Skeletal muscle tissue (tissue), 4 donors: Measurements from ENCODE around the gene SURF1. TPM values are rescaled to one million over a fixed set of nuclear protein-coding genes. Genes with fewer than 3 reads are reported as not detected.
"Not testable (repeated sequence)": the region's sequence is repeated elsewhere in the genome, so short reads cannot be mapped to it uniquely, and the experiment has no call there.

Experiments used
- H3K27ac ChIP-seq: one replicate; pipeline ENCODE4 v1.7.0; 2013; ENCODE audit warnings: mild to moderate bottlenecking, low read depth, low read length, inconsistent platforms
- H3K27me3 ChIP-seq, 3 donors: one replicate each; pipeline ENCODE4 v1.7.0; 2013; ENCODE audit warnings: low read length in 3 of 3; ENCODE audit not compliant: control insufficient read depth in 3 of 3, insufficient read depth in 3 of 3
- H3K36me3 ChIP-seq, 3 donors: one replicate each; pipeline ENCODE4 v1.7.0; 2013; ENCODE audit warnings: low read length in 3 of 3; ENCODE audit not compliant: control insufficient read depth in 3 of 3, insufficient read depth in 3 of 3
- H3K4me1 ChIP-seq, 3 donors: one replicate each; pipeline ENCODE4 v1.7.0; 2013; ENCODE audit warnings: low read length in 3 of 3, mild to moderate bottlenecking in 3 of 3; ENCODE audit not compliant: control insufficient read depth in 3 of 3, insufficient read depth in 3 of 3
- H3K4me3 ChIP-seq, 3 donors: one replicate each; pipeline ENCODE4 v1.7.0; 2013; ENCODE audit warnings: low read length in 3 of 3
- H3K9ac ChIP-seq, 3 donors: one replicate each; pipeline ENCODE4 v1.7.0; 2013; ENCODE audit warnings: low read length in 3 of 3, mild to moderate bottlenecking in 3 of 3, moderate library complexity in 2 of 3, low read depth in 1 of 3
- H3K9me3 ChIP-seq, 3 donors: one replicate each; pipeline ENCODE4 v1.7.0; 2013; ENCODE audit warnings: low read length in 3 of 3; ENCODE audit not compliant: control insufficient read depth in 3 of 3
- total RNA-seq: library from RNA; depleted of rRNA; stranded (reverse); fragments of >200 nt; gene quantifications from one replicate; pipeline ENCODE4 v1.2.3, GENCODE V29; 2014
- donor health status: Osteomylitis.

Gene SURF1
- total RNA-seq, 1 donor from 2014 or later = 24.5 TPM

GRCh38 chr9:133340256-133340655 lies 16.0 kb downstream of the SURF1 start:
- peak overlapping the region; percentile 3 for H3K27ac ChIP-seq
- peaks cover 53 to 57% (median 54%) of the 10 kb centered on the region in 3 donors for H3K36me3 ChIP-seq
- no peaks in the 10 kb centered on the region for H3K27me3 ChIP-seq
- H3K9ac ChIP-seq = peak overlapping the region in 1 of 3 donors; percentile 50
- H3K4me1 ChIP-seq = peaks cover 15 to 50% (median 15%) of the 10 kb centered on the region in 3 donors
- no peak overlapping the region for H3K4me3 ChIP-seq
- no peaks in the 10 kb centered on the region for H3K9me3 ChIP-seq

- Histone ChIP-seq H3K36me3 (peaks cover 47 to 51% (median 50%) of the 10 kb centered on the region in 3 donors), H3K4me1 (peaks cover 20 to 54% (median 21%) of the 10 kb centered on the region in 3 donors), H3K9me3 (no peaks in the 10 kb centered on the region), H3K4me3 (no peak overlapping the region), H3K27me3 (no peaks in the 10 kb centered on the region), H3K9ac (no peak overlapping the region), H3K27ac (peak overlapping the region; percentile 3)
These were observed 16.6 kb downstream of the SURF1 start for GRCh38 chr9:133339641-133340040.

- Histone ChIP-seq H3K27ac (peak within 1 kb of the TSS; percentile 60), H3K9me3 (no peaks in the 10 kb centered on the region), H3K9ac (peak within 1 kb of the TSS; percentile 79 to 91 (median 85)), H3K4me1 (peaks cover 25 to 47% (median 29%) of the 10 kb centered on the region in 3 donors), H3K36me3 (peaks cover 49% of the 10 kb centered on the region in 3 donors), H3K27me3 (no peaks in the 10 kb centered on the region), H3K4me3 (peak within 1 kb of the TSS; percentile 78 to 94 (median 93))
These were observed 20.1 kb downstream of the SURF1 start, which contains the start of gene SURF6 for GRCh38 chr9:133335924-133336811. Gene SURF6, minus strand, starts transcription at chr9:133336188. Its CDS starts 56 bp downstream, at chr9:133336132.

- not testable (repeated sequence) for H3K27me3 ChIP-seq, H3K27ac ChIP-seq, H3K9me3 ChIP-seq
- peak overlapping the region in 2 of 3 donors; percentile 85 to 91 for H3K9ac ChIP-seq
- peak overlapping the region in 2 of 3 donors; percentile 78 to 93 for H3K4me3 ChIP-seq
- H3K4me1 ChIP-seq = peaks cover 19 to 36% (median 29%) of the 10 kb centered on the region in 3 donors
- peaks cover 38 to 43% (median 41%) of the 10 kb centered on the region in 3 donors for H3K36me3 ChIP-seq
These were observed 21.4 kb downstream of the SURF1 start for GRCh38 chr9:133334888-133335287.

- Histone ChIP-seq H3K27me3 (no peaks in the 10 kb centered on the region), H3K4me3 (peak overlapping the region in 1 of 3 donors; percentile 7), H3K9ac (no peak overlapping the region), H3K9me3 (no peaks in the 10 kb centered on the region), H3K4me1 (peaks cover 18 to 30% (median 25%) of the 10 kb centered on the region in 3 donors), H3K27ac (no peak overlapping the region), H3K36me3 (peaks cover 32 to 42% (median 37%) of the 10 kb centered on the region in 3 donors)
These were observed 22.1 kb downstream of the SURF1 start for GRCh38 chr9:133334161-133334560.

- Histone ChIP-seq H3K4me3 (no peak overlapping the region), H3K4me1 (peaks cover 18 to 26% (median 21%) of the 10 kb centered on the region in 3 donors), H3K9ac (no peak overlapping the region), H3K36me3 (peaks cover 32 to 42% (median 37%) of the 10 kb centered on the region in 3 donors), H3K27ac (no peak overlapping the region), H3K9me3 (no peaks in the 10 kb centered on the region), H3K27me3 (no peaks in the 10 kb centered on the region)
These were observed 22.7 kb downstream of the SURF1 start for GRCh38 chr9:133333566-133333965.

- no peak overlapping the region for H3K9ac ChIP-seq
- H3K27me3 ChIP-seq = no peaks in the 10 kb centered on the region
- H3K4me1 ChIP-seq = peaks cover 18 to 26% (median 21%) of the 10 kb centered on the region in 3 donors
- H3K27ac ChIP-seq = no peak overlapping the region
- H3K4me3 ChIP-seq = no peak overlapping the region
- peaks cover 32 to 42% (median 37%) of the 10 kb centered on the region in 3 donors for H3K36me3 ChIP-seq
- no peaks in the 10 kb centered on the region for H3K9me3 ChIP-seq
These were observed 23.3 kb downstream of the SURF1 start for GRCh38 chr9:133333011-133333410.

GRCh38 chr9:133332381-133332730 lies 23.9 kb downstream of the SURF1 start:
- Histone ChIP-seq H3K4me3 (no peak overlapping the region), H3K9ac (no peak overlapping the region), H3K36me3 (peaks cover 32 to 42% (median 37%) of the 10 kb centered on the region in 3 donors), H3K27ac (no peak overlapping the region), H3K9me3 (no peaks in the 10 kb centered on the region), H3K27me3 (no peaks in the 10 kb centered on the region), H3K4me1 (peaks cover 18 to 26% (median 21%) of the 10 kb centered on the region in 3 donors)

GRCh38 chr9:133331641-133332380 lies 24.5 kb downstream of the SURF1 start:
- Histone ChIP-seq H3K36me3 (peaks cover 32 to 42% (median 37%) of the 10 kb centered on the region in 3 donors), H3K4me3 (no peak overlapping the region), H3K4me1 (peaks cover 18 to 22% (median 21%) of the 10 kb centered on the region in 3 donors), H3K27ac (no peak overlapping the region), H3K27me3 (no peaks in the 10 kb centered on the region), H3K9ac (no peak overlapping the region), H3K9me3 (no peaks in the 10 kb centered on the region)
